ENCODE results near the gene SPEM3.
"Not testable (repeated sequence)": the region's sequence is repeated elsewhere in the genome, so short reads cannot be mapped to it uniquely, and the experiment has no call there.

SPEM3 gene

GRCh38 chr17:7475764-7476422, 47.2 kb downstream of the SPEM3 start:
- no peak for DNase-seq

GRCh38 chr17:7476494-7476893, 47.8 kb downstream of the SPEM3 start:
- DNase-seq, result no peak

- no peak for DNase-seq
Observed at GRCh38 chr17:7476951-7477350, 48.3 kb downstream of the SPEM3 start.

- no peak for DNase-seq
Observed at GRCh38 chr17:7477392-7478275, 49.0 kb downstream of the SPEM3 start.

- no peak for DNase-seq
Observed at GRCh38 chr17:7478276-7479212, 49.9 kb downstream of the SPEM3 start.

- DNase-seq, result no peak
Observed at GRCh38 chr17:7479213-7480088, 50.8 kb downstream of the SPEM3 start, which contains the start of gene ZBTB4. TSS of gene ZBTB4 (minus strand) at chr17:7479631. CDS start at chr17:7466801, 12,830 bp downstream.

- no peak for DNase-seq
Observed at GRCh38 chr17:7480089-7480384, 51.4 kb downstream of the SPEM3 start.

GRCh38 chr17:7481275-7481674, 52.6 kb downstream of the SPEM3 start, which contains the start of gene SLC35G6:
TSS of gene SLC35G6 (plus strand) at chr17:7481446. CDS start at chr17:7481517, 71 bp downstream.
- DNase-seq, result not testable (repeated sequence)

GRCh38 chr17:7481842-7482741, 53.4 kb downstream of the SPEM3 start:
- DNase-seq, result not testable (repeated sequence)
